BLaER1 treated with 17β-estradiol and CSF1 and Interleukin-3, amounts not matched to agents 10 nM and 100 nM (cell line): ENCODE data around the gene SPOCD1.

Source experiments
- H3K27ac ChIP-seq, 11 experiments: shearing (Covaris generic); formaldehyde crosslinking; 2 replicates each; pipeline ENCODE4 v1.8.1; 2022
- H3K27me3 ChIP-seq, 11 experiments: shearing (Covaris generic); formaldehyde crosslinking; 2 replicates each; pipeline ENCODE4 v1.8.1; 2022
- H3K36me3 ChIP-seq, 11 experiments: shearing (Covaris generic); formaldehyde crosslinking; 2 replicates each; pipeline ENCODE4 v1.8.1; 2022
- H3K4me1 ChIP-seq, 10 experiments: shearing (Covaris generic); formaldehyde crosslinking; 2 replicates each; pipeline ENCODE4 v1.8.1; 2022
- H3K4me2 ChIP-seq, 11 experiments: shearing (Covaris generic); formaldehyde crosslinking; 2 replicates each; pipeline ENCODE4 v1.8.1; 2022
- H3K4me3 ChIP-seq, 10 experiments: shearing (Covaris generic); formaldehyde crosslinking; 2 replicates each; pipeline ENCODE4 v1.8.1; 2022
- H3K9ac ChIP-seq, 11 experiments: shearing (Covaris generic); formaldehyde crosslinking; 2 replicates each; pipeline ENCODE4 v1.8.1; 2022
- H3K9me3 ChIP-seq, 11 experiments: shearing (Covaris generic); formaldehyde crosslinking; replicated peaks in 1 of 11; 2 replicates each; pipeline ENCODE4 v1.8.1; 2022
- H4K20me1 ChIP-seq, 11 experiments: shearing (Covaris generic); formaldehyde crosslinking; 2 replicates each; pipeline ENCODE4 v1.8.1; 2022
- Cebpa-rat ChIP-seq, 11 experiments: shearing (Covaris generic); IDR thresholded peaks; 2 replicates each; pipeline ENCODE4 v1.8.1; 2022

Gene SPOCD1

DNA sequence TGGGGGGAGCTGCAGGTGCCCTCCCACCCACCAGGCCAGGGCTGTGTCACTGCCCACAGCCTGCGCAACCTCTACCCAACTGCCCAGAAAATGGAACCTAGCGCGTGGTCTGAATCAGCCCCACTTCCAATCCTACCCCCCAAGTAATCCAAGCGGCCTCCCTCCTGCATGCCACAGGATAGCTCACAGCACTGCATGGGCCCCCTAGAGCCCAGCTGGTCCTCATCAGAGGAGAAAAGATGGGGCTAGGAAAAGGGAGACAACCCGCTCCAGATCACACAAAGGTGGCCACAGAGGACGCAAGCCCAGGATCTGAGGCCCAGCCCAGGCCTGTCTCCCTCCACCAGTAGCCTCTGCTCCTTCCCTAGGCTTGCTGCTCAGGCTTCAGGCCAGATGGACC lies 57.8 kb downstream of the SPOCD1 start:
- Histone ChIP-seq H3K9me3 (no peaks in the 10 kb centered on the region), H3K4me2 (no peak overlapping the region), H3K27me3 (peaks cover 1 to 19% (median 3%) of the 10 kb centered on the region in 11 experiments; a peak in 16 of 22 replicates), H4K20me1 (peaks cover 0 to 46% (median 5%) of the 10 kb centered on the region in 11 experiments; a peak in 8 of 22 replicates), H3K4me3 (no peak overlapping the region), H3K4me1 (peaks cover 35 to 68% (median 59%) of the 10 kb centered on the region in 10 experiments), H3K36me3 (no peaks in the 10 kb centered on the region), H3K9ac (no peak overlapping the region), H3K27ac (no peak overlapping the region)
- no peak for TF ChIP-seq Cebpa-rat (IDR thresholded peaks at IDR 0.05)

DNA sequence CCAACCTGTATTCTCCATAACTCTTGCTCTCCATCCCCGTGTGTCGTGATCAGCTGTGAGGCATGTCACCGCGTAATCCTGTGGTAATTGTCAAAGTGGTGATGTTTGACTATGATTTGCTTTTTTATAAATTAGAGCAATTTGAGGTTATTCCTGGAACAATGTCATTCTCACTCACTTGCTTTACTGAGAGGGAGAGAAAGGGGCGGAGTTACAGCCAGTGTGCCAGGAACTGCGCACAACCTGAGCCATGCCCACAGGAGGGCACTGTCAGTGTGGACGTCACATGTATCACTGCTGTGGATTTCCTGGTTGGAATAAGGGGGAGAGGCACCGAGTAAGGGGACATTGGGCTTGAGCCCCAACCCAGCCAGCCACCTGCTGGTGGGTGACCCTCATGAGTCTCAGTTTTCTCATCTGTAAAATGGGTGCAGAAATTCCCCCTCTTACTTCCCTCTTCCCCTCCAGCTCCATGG lies 58.6 kb downstream of the SPOCD1 start:
- Histone ChIP-seq H4K20me1 (peaks cover 0 to 43% (median 5%) of the 10 kb centered on the region in 11 experiments; a peak in 8 of 22 replicates), H3K9ac (no peak overlapping the region), H3K9me3 (no peaks in the 10 kb centered on the region), H3K4me2 (no peak overlapping the region), H3K4me3 (no peak overlapping the region), H3K27ac (no peak overlapping the region), H3K36me3 (no peaks in the 10 kb centered on the region), H3K27me3 (peaks cover 0 to 11% (median 0%) of the 10 kb centered on the region in 11 experiments; a peak in 4 of 22 replicates), H3K4me1 (peaks cover 37 to 70% (median 60%) of the 10 kb centered on the region in 10 experiments)
- TF ChIP-seq Cebpa-rat (IDR thresholded peaks at IDR 0.05) = no peak

DNA sequence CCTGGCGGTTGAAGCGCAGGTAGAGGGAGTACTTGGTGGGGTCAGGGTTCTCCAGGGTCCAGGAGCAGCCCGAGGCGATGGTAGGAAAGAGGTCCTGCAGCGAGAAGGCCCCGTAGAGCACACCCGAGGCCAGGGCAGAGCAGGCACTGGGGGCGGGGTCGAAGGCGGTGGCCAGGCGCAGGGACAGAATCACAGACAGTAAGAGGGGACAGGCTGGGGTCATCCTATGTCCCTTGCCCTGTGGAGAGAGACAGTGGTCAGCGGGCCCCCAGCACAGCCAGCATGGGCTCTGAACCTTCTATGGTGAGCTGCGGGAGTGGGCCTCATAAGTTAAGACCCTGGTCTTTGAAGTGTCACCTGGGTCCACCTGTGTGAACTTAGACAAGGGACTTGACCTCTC lies 59.2 kb downstream of the SPOCD1 start:
- no peaks in the 10 kb centered on the region for H3K36me3 ChIP-seq
- peak overlapping the region in 2 of 11 experiments; percentile 60 to 74; a peak in 2 of 22 replicates for H3K4me2 ChIP-seq
- no peak overlapping the region for H3K4me3 ChIP-seq
- H3K27ac ChIP-seq = no peak overlapping the region
- no peak for TF ChIP-seq Cebpa-rat (IDR thresholded peaks at IDR 0.05)
- peaks cover 37 to 70% (median 60%) of the 10 kb centered on the region in 10 experiments for H3K4me1 ChIP-seq
- H4K20me1 ChIP-seq = peaks cover 0 to 40% (median 5%) of the 10 kb centered on the region in 11 experiments; a peak in 6 of 22 replicates
- no peaks in the 10 kb centered on the region for H3K9me3 ChIP-seq
- H3K9ac ChIP-seq = no peak overlapping the region
- peaks cover 0 to 6% (median 0%) of the 10 kb centered on the region in 11 experiments; a peak in 3 of 22 replicates for H3K27me3 ChIP-seq

DNA sequence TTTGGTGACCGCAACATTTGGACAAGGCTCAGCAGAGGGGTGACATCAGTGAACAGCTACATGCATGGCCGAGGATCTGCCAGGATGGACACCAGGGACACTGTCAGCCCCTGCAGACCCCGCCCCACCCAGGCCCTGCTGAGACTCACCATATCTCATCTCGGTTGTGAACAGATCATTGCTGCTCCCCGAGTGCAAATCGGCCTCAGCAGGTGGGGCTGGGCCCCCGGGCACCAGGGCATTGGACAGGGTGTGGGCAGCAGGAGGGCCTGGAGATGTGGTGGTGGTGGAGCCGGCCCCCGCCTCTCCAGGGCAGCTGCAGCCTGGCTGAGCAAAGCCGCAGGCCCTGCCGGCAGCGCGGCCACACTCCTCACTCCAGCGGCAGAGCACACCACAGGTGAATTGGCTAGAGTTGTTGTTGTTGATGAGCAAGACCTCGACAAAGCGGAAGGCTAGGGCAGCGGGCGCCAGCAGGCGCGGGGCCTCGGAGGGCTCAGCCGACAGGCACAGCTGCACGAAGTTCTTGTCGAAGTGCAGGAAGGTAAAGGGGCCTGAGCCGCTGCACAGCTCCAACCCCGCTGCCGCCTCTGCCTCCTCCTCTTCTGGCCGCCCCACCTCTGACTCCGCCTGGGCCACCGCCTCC lies 59.9 kb downstream of the SPOCD1 start:
- H3K4me2 ChIP-seq = peak overlapping the region in 5 of 11 experiments; percentile 60 to 83 (median 72); a peak in 8 of 22 replicates
- H3K4me1 ChIP-seq = peaks cover 36 to 70% (median 60%) of the 10 kb centered on the region in 10 experiments
- no peak overlapping the region for H3K27ac ChIP-seq

DNA sequence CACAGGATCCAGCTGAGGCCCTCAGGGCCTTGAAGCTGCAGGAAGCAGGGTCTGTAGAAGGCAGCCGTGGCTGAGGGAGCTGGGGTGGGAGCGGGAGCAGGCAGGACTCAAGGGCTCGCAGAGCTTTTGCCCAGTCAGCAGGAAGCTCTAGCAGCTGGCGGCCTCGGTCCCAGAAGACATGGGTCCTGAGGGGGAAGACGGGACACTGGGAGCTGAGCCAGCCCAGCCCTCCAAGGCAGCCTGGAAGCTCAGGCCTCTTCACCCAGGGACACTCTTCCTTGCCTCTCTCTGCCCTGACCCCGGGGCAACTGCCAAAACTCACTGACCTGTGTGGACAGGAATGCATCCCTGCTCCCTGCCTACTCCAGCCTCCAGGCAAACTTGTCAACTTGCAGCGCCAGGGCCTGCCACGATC lies 60.6 kb downstream of the SPOCD1 start:
- Histone ChIP-seq H3K9ac (peak overlapping the region in 4 of 11 experiments; percentile 25 to 38 (median 32); a peak in 3 of 22 replicates), H3K4me3 (no peak overlapping the region), H3K4me1 (peaks cover 44 to 73% (median 66%) of the 10 kb centered on the region in 10 experiments), H3K27ac (peak overlapping the region in 2 of 11 experiments; percentile 21 to 28; a peak in 3 of 22 replicates), H3K9me3 (no peaks in the 10 kb centered on the region), H3K27me3 (peaks cover 0 to 6% (median 0%) of the 10 kb centered on the region in 11 experiments; a peak in 1 of 22 replicates), H4K20me1 (peaks cover 0 to 39% (median 5%) of the 10 kb centered on the region in 11 experiments; a peak in 5 of 22 replicates), H3K4me2 (peak overlapping the region; percentile 27 to 83 (median 64); a peak in 21 of 22 replicates), H3K36me3 (no peaks in the 10 kb centered on the region)
- TF ChIP-seq Cebpa-rat (IDR thresholded peaks at IDR 0.05) = no peak

More for the DNA sequence above, 59.9 kb downstream of the SPOCD1 start:
- H3K9ac ChIP-seq = 0 out of 22 replicates have a peak overlapping the region, but pooled peaks of 2 of the 11 experiments have one; percentile 25 to 38
- no peaks in the 10 kb centered on the region; a peak in 3 of 22 replicates for H3K27me3 ChIP-seq
- no peak overlapping the region for H3K4me3 ChIP-seq
- H4K20me1 ChIP-seq = peaks cover 0 to 40% (median 5%) of the 10 kb centered on the region in 11 experiments; a peak in 5 of 22 replicates
- no peak for TF ChIP-seq Cebpa-rat (IDR thresholded peaks at IDR 0.05)
- H3K9me3 ChIP-seq = no peaks in the 10 kb centered on the region
- no peaks in the 10 kb centered on the region for H3K36me3 ChIP-seq

DNA sequence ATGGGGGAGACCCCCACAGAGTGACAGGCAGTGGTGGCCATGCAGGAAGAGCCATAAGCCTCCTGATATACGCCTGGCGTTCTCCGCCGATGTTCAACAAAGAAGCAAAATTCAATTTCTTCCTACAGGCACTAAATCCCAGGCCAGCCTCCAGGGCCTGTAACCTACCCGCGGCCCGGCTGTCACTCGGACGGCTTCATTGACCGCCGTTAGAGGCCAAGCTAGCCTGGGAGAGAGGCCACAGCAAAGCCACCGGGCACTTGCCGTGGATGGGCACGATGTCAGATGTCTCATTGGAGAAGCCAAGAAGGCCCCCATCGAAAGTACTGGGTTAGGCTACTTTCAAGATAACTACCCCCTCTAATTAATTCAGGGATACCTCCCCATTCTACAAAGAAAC lies 61.4 kb downstream of the SPOCD1 start:
- Histone ChIP-seq H3K4me3 (no peak overlapping the region), H3K4me2 (peak overlapping the region in 10 of 11 experiments; percentile 27 to 83 (median 66); a peak in 18 of 22 replicates), H4K20me1 (peaks cover 0 to 31% (median 0%) of the 10 kb centered on the region in 11 experiments; a peak in 5 of 22 replicates), H3K9me3 (no peaks in the 10 kb centered on the region), H3K36me3 (no peaks in the 10 kb centered on the region), H3K27me3 (peaks cover 0 to 7% (median 0%) of the 10 kb centered on the region in 11 experiments; a peak in 1 of 22 replicates), H3K27ac (no peak overlapping the region), H3K4me1 (peaks cover 47 to 69% (median 62%) of the 10 kb centered on the region in 10 experiments), H3K9ac (no peak overlapping the region)
- no peak for TF ChIP-seq Cebpa-rat (IDR thresholded peaks at IDR 0.05)

- no peak for TF ChIP-seq Cebpa-rat (IDR thresholded peaks at IDR 0.05)
- Histone ChIP-seq H3K36me3 (no peaks in the 10 kb centered on the region), H3K4me3 (no peak overlapping the region), H3K4me1 (peaks cover 47 to 69% (median 64%) of the 10 kb centered on the region in 10 experiments), H3K9me3 (no peaks in the 10 kb centered on the region), H4K20me1 (peaks cover 0 to 31% (median 0%) of the 10 kb centered on the region in 11 experiments; a peak in 5 of 22 replicates), H3K9ac (peak overlapping the region in 2 of 11 experiments; percentile 7 to 29; a peak in 2 of 22 replicates), H3K4me2 (peak overlapping the region in 10 of 11 experiments; percentile 32 to 83 (median 66); a peak in 17 of 22 replicates), H3K27me3 (peaks cover 0 to 8% (median 0%) of the 10 kb centered on the region in 11 experiments; a peak in 1 of 22 replicates), H3K27ac (peak overlapping the region in 4 of 11 experiments; percentile 7 to 41 (median 14); a peak in 4 of 22 replicates)
Observed at GRCh38 chr1:31753707-31754349, 62.0 kb downstream of the SPOCD1 start.

- Histone ChIP-seq H3K9me3 (no peaks in the 10 kb centered on the region), H3K27me3 (peaks cover 0 to 8% (median 0%) of the 10 kb centered on the region in 11 experiments; a peak in 1 of 22 replicates), H3K4me3 (no peak overlapping the region), H4K20me1 (peaks cover 0 to 31% (median 0%) of the 10 kb centered on the region in 11 experiments; a peak in 5 of 22 replicates), H3K4me2 (peak overlapping the region; percentile 32 to 83 (median 64); a peak in 21 of 22 replicates), H3K27ac (peak overlapping the region in 4 of 11 experiments; percentile 7 to 41 (median 14); a peak in 3 of 22 replicates), H3K4me1 (peaks cover 47 to 73% (median 64%) of the 10 kb centered on the region in 10 experiments), H3K9ac (0 out of 22 replicates have a peak overlapping the region, but pooled peaks of 1 of the 11 experiments have one; percentile 7), H3K36me3 (no peaks in the 10 kb centered on the region)
- no peak for TF ChIP-seq Cebpa-rat (IDR thresholded peaks at IDR 0.05)
Observed at GRCh38 chr1:31752952-31753475, 62.8 kb downstream of the SPOCD1 start.
